ENCODE measurements around the gene SARNP.

- TF ChIP-seq, protein P1, sequence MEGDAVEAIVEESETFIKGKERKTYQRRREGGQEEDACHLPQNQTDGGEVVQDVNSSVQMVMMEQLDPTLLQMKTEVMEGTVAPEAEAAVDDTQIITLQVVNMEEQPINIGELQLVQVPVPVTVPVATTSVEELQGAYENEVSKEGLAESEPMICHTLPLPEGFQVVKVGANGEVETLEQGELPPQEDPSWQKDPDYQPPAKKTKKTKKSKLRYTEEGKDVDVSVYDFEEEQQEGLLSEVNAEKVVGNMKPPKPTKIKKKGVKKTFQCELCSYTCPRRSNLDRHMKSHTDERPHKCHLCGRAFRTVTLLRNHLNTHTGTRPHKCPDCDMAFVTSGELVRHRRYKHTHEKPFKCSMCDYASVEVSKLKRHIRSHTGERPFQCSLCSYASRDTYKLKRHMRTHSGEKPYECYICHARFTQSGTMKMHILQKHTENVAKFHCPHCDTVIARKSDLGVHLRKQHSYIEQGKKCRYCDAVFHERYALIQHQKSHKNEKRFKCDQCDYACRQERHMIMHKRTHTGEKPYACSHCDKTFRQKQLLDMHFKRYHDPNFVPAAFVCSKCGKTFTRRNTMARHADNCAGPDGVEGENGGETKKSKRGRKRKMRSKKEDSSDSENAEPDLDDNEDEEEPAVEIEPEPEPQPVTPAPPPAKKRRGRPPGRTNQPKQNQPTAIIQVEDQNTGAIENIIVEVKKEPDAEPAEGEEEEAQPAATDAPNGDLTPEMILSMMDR (conservative IDR thresholded peaks at IDR 0.05 in 1 of 2, IDR thresholded peaks at IDR 0.05 in 1 of 2; ENCODE audit: low read depth in 1 of 2, low read length in 2 of 2) = no peak
- TF ChIP-seq EZH2 (IDR thresholded peaks at IDR 0.05; ENCODE audit: low read length, missing control alignments) = no peak
These were observed 99.5 kb downstream of the SARNP start for GRCh38 chr12:55718015-55718414.
